Endothelial cell of umbilical vein (primary cell): ENCODE results near the gene ABI2.

Experiments used
- POLR2AphosphoS5 ChIP-seq: IDR thresholded peaks from 2 replicates; pipeline ENCODE4 v1.6.1; 2012; ENCODE audit warnings: low read depth, mild to moderate bottlenecking, control low read depth, low read length, moderate library complexity; ENCODE audit not compliant: insufficient read depth
- TF ChIP-seq, protein P1 (sequence below), 2 donors: IDR thresholded peaks; 1 replicate in 1 of 2; 2 replicates in 1 of 2; pipeline ENCODE4 v1.5.1; 2011; ENCODE audit warnings: low read length in 2 of 2, mild to moderate bottlenecking in 2 of 2, moderate library complexity in 2 of 2, control low read depth in 1 of 2, inconsistent platforms in 1 of 2, low read depth in 1 of 2; ENCODE audit not compliant: insufficient read depth in 1 of 2; ENCODE audit errors: extremely low read depth in 1 of 2

GRCh38 chr2:203446780-203447179 is 118.6 kb downstream of the ABI2 start:
- TF ChIP-seq, protein P1, sequence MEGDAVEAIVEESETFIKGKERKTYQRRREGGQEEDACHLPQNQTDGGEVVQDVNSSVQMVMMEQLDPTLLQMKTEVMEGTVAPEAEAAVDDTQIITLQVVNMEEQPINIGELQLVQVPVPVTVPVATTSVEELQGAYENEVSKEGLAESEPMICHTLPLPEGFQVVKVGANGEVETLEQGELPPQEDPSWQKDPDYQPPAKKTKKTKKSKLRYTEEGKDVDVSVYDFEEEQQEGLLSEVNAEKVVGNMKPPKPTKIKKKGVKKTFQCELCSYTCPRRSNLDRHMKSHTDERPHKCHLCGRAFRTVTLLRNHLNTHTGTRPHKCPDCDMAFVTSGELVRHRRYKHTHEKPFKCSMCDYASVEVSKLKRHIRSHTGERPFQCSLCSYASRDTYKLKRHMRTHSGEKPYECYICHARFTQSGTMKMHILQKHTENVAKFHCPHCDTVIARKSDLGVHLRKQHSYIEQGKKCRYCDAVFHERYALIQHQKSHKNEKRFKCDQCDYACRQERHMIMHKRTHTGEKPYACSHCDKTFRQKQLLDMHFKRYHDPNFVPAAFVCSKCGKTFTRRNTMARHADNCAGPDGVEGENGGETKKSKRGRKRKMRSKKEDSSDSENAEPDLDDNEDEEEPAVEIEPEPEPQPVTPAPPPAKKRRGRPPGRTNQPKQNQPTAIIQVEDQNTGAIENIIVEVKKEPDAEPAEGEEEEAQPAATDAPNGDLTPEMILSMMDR (IDR thresholded peaks at IDR 0.05; ENCODE audit: extremely low read depth in 1 of 2, insufficient read depth in 1 of 2, low read depth in 1 of 2, low read length in 2 of 2), result no peak
- no peak for TF ChIP-seq POLR2AphosphoS5
